ENCODE data around the gene SS18.

The SS18 gene

GRCh38 chr18:26003817-26004216 lies 86.6 kb downstream of the SS18 start:
- DNase-seq (ENCODE audit: low spot score), result no peak
- FAIRE-seq, result no peak

- no peak for DNase-seq (ENCODE audit: low spot score)
- no peak for FAIRE-seq
Observed at GRCh38 chr18:26003356-26003755, 87.1 kb downstream of the SS18 start.

DNA sequence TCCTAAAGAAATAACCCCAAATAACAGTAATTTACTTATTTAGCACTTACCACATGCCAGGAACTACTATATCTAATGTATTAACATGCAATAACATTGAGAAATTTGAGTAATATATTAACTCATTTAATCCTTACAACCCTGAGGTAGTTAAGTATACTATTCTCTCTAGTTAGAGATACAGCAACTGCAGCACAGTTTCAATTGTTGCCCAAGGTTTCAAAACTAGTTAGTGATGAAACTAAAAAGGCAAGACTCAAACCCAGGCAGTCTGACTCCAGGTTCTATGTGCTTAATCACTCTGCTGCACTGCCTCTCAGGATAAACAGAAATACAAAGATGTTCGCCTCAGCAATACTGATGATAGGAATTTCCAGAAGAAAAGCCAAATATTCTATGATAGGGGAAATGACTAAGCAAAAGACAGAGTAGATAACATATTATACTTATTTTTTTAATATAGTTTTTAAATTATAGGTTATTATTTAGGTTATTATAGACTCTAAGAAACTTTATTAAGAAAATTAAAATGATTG lies 88.0 kb downstream of the SS18 start:
- DNase-seq (ENCODE audit: low spot score) (no peak), FAIRE-seq (no peak)

DNA sequence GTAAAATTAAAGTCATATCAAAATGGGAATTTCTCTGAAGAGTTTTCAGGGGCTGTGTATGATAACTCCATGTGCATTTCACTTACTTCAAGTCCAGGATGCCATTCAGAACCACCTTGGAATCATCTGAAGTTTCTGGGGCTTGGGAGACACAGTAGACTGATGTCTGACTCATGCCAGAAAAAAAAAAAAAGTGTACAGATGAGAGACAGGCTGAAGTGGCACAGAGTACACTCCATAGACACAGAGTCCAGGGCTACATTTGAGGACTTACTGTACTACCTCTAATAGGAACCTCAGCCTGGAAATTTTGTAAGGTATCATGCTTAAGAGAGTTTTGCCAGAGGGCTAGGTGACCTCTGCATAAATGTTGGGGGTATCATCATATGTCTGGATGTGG lies 92.0 kb downstream of the SS18 start:
- DNase-seq (ENCODE audit: low spot score), result no peak
- FAIRE-seq, result no peak

DNA sequence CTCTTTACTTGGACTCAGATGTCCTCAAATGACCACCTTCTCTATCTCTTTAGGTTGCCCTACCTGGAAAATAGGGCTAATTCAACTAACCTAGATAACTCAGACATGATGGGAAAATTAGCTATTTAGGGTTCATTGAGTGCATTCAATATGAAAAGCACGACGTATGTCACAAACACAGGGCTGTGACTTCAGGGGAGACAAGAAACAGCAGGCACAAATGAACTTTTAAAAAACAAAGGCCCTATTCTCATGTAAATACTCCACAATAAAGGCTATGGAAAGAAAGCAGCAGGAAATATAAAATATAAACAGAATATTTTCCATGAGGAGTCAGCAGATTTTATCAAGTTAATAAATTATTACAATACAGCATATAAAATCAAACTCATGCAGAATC lies 97.8 kb downstream of the SS18 start:
- FAIRE-seq (no peak), DNase-seq (ENCODE audit: low spot score) (no peak)

DNA sequence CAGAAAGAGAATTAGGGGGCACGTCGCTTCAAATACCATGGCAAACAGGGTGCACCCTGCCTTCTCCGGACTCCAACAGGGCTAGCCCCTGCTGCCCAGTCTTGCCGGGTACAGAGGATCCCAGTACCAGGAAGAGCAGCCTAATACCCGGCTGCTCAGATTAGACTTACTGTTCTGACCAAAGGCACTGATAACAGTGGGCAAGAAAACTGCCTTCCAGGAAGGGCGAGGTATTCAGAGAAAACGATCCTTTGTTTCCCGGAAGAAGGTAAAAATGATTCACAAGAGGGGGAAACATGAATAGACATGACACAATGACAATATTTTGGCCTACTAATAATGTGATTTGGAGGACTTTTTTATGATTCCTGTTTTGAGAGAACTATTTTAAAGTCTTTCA lies 99.9 kb downstream of the SS18 start:
- no peak for FAIRE-seq
- no peak for DNase-seq (ENCODE audit: low spot score)

DNA sequence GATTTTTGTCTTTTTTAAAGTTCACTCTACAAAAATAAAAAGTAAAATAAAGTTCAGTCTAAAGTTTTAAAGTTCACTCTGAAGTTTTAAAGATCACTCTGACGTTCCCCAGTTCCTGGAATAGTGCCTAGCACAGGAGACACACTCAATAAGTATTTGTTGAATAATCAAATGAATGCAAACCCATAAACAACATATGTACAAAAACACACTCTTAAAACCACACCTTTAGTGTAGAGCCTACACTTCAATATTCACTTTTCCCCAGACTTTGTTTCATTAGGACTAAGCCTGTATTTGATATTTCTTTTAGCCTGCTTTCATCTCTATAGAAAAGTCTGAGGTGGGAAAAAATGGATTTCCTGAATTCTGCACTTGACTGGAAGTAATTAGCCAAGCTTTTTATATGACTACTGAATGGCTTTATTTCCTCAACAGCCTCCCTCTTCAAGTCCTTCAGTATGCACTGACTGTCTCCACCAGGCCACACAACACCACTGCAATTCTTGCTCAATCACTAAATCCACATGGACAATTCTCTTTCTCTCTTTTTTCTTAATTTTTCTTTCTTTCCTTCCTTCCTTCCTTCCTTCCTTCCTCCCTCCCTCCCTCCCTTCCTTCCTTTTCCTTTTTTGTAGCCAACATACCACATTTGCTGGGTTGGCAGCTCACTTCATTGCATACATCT lies 104.6 kb downstream of the SS18 start:
- no peak for FAIRE-seq
- no peak for DNase-seq (ENCODE audit: low spot score)

- no peak for DNase-seq (ENCODE audit: low spot score)
- no peak for FAIRE-seq
Observed at GRCh38 chr18:25983730-25984129, 106.7 kb downstream of the SS18 start.

GRCh38 chr18:25982961-25983360 lies 107.5 kb downstream of the SS18 start:
- no peak for DNase-seq (ENCODE audit: low spot score)
- FAIRE-seq, result no peak

DNA sequence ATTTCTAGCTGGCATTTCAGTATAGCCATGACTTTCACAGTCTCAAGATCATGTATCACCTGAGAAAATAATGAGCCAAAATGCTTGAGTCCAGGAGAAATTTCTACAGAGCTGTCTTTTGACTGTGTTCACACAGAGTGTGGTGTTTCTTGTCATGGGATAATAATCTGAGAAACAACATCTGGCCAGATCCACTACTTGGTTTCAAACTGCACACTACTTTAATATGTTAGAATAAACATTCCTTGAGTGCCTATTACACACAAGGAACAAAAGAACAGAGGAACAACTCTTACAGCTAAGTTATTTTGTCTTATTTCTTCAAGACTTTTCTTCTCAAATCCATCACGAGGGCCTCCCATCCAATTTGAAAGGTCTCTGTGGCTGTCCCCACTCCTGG lies 108.3 kb downstream of the SS18 start:
- FAIRE-seq (no peak), DNase-seq (ENCODE audit: low spot score) (no peak)

DNA sequence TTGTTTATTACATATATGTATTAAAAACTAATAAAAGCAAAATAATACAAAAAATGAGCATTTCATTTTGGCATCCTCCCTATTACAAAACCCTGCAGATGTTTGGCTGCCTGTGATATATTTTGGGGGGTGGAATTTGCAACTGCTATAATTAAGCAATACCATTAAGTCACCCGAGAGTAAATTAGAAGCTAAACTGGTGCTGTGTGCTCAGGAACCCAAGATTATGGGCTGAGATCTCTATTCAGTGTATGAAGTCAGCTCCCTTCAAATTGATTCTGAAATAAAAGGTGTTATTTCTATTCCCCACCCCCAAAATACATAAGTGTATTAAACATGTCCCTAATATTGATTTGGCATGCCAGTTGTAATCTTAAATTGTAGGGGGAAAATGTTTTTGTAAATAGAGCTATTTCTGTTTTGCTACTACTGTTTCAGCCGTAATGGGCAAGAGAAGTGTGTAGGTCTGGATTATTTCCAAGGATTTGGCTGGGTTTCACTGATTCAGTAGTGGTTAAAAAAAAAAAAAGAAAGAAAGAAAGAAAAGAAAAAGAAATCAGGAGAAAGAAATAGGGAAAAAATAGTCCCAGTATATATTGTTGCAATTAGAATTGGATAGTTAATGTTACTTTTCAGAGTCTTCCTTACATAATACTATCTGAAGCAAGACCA lies 110.9 kb downstream of the SS18 start:
- no peak for DNase-seq (ENCODE audit: low spot score)
- no peak for FAIRE-seq

DNA sequence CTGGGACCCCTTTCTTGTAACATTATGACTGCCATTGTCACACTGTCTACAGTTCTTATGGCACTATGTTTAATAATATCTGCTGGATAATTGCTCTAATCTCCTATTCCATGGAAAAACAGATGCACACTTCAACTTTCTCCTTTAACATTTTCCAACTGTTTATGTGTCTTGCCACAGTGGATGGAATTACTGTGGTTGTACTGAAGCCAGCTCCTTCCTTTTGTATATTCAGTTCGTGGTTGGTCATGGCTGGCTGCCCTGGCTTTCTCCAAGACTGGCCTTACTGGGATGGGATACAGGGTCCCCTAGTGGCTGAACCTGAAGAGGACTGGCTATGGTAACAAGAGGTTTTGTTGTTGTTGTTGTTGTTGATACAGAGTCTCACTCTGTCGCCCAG lies 113.9 kb downstream of the SS18 start:
- no peak for DNase-seq (ENCODE audit: low spot score)
- FAIRE-seq, result no peak

DNA sequence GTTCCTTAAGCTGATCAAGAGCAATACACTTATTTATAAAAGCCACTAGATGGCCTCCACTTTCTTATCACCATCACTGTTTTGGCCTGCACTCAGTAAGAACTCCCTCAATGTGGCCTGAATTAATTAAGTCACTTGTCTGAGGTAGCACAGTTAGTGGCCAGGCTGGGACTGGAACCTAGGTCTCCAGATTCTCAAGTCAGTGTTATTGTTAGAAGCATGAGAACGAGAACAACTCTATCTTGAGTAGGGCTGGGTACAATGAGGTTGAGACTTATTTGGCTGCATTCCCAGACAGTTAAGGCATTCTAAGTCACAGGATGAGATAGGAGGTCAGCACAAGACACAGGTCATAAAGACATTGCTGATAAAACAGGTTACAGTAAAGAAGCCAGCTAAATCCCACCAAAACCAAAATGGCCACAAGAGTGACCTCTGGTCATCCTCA lies 115.8 kb downstream of the SS18 start:
- no peak for DNase-seq (ENCODE audit: low spot score)
- FAIRE-seq, result no peak
